OCI-LY7 (cell line): ENCODE measurements around the gene ESRP2. TPM values are rescaled to one million over a fixed set of nuclear protein-coding genes. Genes with fewer than 3 reads are reported as not detected.

ENCODE experiments used
- BruUV-seq: library from RNA; stranded (reverse); fragments of 400-500 nt; replicated peaks from 2 replicates; lab custom pipeline; 2021; lab: Mats Ljungman, UMichigan
- CTCF ChIA-PET: fragments of 300-600 bp; sonication (Branson Sonifier 250); formaldehyde crosslinking; loops from one replicate; lab custom pipeline; 2022; ENCODE audit warnings: antibody characterized with exemption; ENCODE audit not compliant: unreplicated experiment; lab: Charles Lee
- POLR2A ChIA-PET: fragments of 300-600 bp; sonication (Branson Sonifier 250); formaldehyde crosslinking; loops from one replicate; lab custom pipeline; 2022; ENCODE audit warnings: antibody characterized with exemption; lab: Charles Lee
- DNase-seq: peaks from one replicate; pipeline ENCODE4 v3.0.0-alpha.2; 2015; ENCODE audit warnings: low spot score
- H2AFZ ChIP-seq: fragments of 200-600 bp; sonication (generic), shearing (Covaris generic); 2 replicates; pipeline ENCODE4 v1.6.1; 2014; ENCODE audit warnings: mild to moderate bottlenecking, antibody characterized with exemption, low read length, moderate library complexity
- H3K27ac ChIP-seq: fragments of 200-600 bp; sonication (generic); 2 replicates; pipeline ENCODE4 v1.5.1; 2014; ENCODE audit warnings: mixed run types, low read depth, mild to moderate bottlenecking, moderate library complexity, low read length, inconsistent platforms; ENCODE audit not compliant: poor library complexity, severe bottlenecking
- H3K36me3 ChIP-seq: fragments of 200-600 bp; sonication (generic); 2 replicates; pipeline ENCODE4 v1.6.1; 2014; ENCODE audit warnings: mild to moderate bottlenecking, antibody characterized with exemption, low read length, moderate library complexity, mixed read lengths; ENCODE audit not compliant: insufficient read depth
- H3K4me1 ChIP-seq: fragments of 200-600 bp; sonication (generic); 2 replicates; pipeline ENCODE4 v1.5.1; 2014; ENCODE audit warnings: mild to moderate bottlenecking, low read length; ENCODE audit not compliant: insufficient read depth, poor library complexity, severe bottlenecking
- H3K4me2 ChIP-seq: fragments of 200-600 bp; sonication (generic); 2 replicates; pipeline ENCODE4 v1.6.1; 2014; ENCODE audit warnings: mild to moderate bottlenecking, low read length
- H3K4me3 ChIP-seq: fragments of 200-600 bp; sonication (generic); 2 replicates; pipeline ENCODE4 v1.5.1; 2014; ENCODE audit warnings: mild to moderate bottlenecking, low read depth, low read length; ENCODE audit not compliant: poor library complexity, severe bottlenecking
- H3K79me2 ChIP-seq: fragments of 200-600 bp; sonication (generic); 2 replicates; pipeline ENCODE4 v1.6.1; 2016; ENCODE audit warnings: low read depth, mild to moderate bottlenecking, low read length, moderate library complexity, mixed read lengths; ENCODE audit not compliant: insufficient read depth
- H3K9me2 ChIP-seq: fragments of 200-600 bp; sonication (generic); 2 replicates; pipeline ENCODE4 v1.6.1; 2016; ENCODE audit warnings: mild to moderate bottlenecking, low read length, mixed read lengths; ENCODE audit not compliant: insufficient read depth
- H3K9me3 ChIP-seq: fragments of 200-600 bp; sonication (generic); 2 replicates; pipeline ENCODE4 v1.6.1; 2014; ENCODE audit warnings: mild to moderate bottlenecking, mixed run types, low read length, mixed read lengths
- H4K20me1 ChIP-seq: fragments of 200-600 bp; sonication (generic); 2 replicates; pipeline ENCODE4 v1.6.1; 2014; ENCODE audit warnings: mild to moderate bottlenecking, antibody characterized with exemption, low read length, moderate library complexity, mixed read lengths; ENCODE audit not compliant: insufficient read depth
- CTCF ChIP-seq: fragments of 200-600 bp; sonication (generic); conservative IDR thresholded peaks from 2 replicates; pipeline ENCODE4 v1.5.1; 2014; ENCODE audit warnings: mild to moderate bottlenecking, antibody characterized with exemption, low read length, moderate library complexity, mixed read lengths
- EZH2phosphoT487 ChIP-seq: fragments of 200-600 bp; sonication (generic); IDR thresholded peaks from 2 replicates; pipeline ENCODE4 v1.6.1; 2018; ENCODE audit warnings: low read depth, borderline replicate concordance, mild to moderate bottlenecking, mixed run types, antibody characterized with exemption, low read length, moderate library complexity, mixed read lengths
- intact Hi-C: fragments of 100-400 bp; cut with micrococcal nuclease; formaldehyde crosslinking; loops from one replicate; pipeline ENCODE4 v1.10.0; 2022; ENCODE audit not compliant: unreplicated experiment
- total RNA-seq, 2 experiments: library from RNA; depleted of rRNA in 1 of 2; stranded (reverse); fragments of >200 nt in 1 of 2; shearing (Covaris generic) in 1 of 2; gene quantifications; 2 replicates each; pipeline ENCODE4 v1.2.3, GENCODE V29; 2014 to 2022

The ESRP2 gene
- total RNA-seq, 2 experiments from 2014 or later = not detected

- peak overlapping the region; percentile 15 for H3K4me3 ChIP-seq
- peaks cover 76% of the 10 kb centered on the region for H3K36me3 ChIP-seq
- peak overlapping the region; percentile 64 for H3K4me2 ChIP-seq
- ChIA-PET CTCF (interaction anchor here (1.3 to 1.9 kb wide), 3 partner anchors 10 to 12 kb away, joined by 6 to 13 read pairs (median 6); partner anchors contain the start of gene SLC7A6), POLR2A (interaction anchor here (0.9 to 2.2 kb wide), 8 partner anchors 9 to 189 kb away, joined by 3 to 17 read pairs (median 6); partner anchors contain the start of genes NFATC3, PRMT7, SLC7A6 and SLC7A6OS)
- peaks cover 73% of the 10 kb centered on the region for H3K79me2 ChIP-seq
- no peaks in the 10 kb centered on the region for H3K9me2 ChIP-seq
- 0 out of 2 replicates have a peak, but pooled peaks cover 5% of the 10 kb centered on the region for H4K20me1 ChIP-seq
- intact Hi-C loops = no loop called here
- H3K27ac ChIP-seq = peak overlapping the region; percentile 79
- peaks cover 60% of the 10 kb centered on the region for H3K4me1 ChIP-seq
- no TSS peak for BruUV-seq
- H3K9me3 ChIP-seq = no peaks in the 10 kb centered on the region
- no peak overlapping the region for H2AFZ ChIP-seq
- TF ChIP-seq CTCF = no peak
- TF ChIP-seq EZH2phosphoT487 = no peak
- no peak for DNase-seq
Measured at GRCh38 chr16:68273459-68273858, 37.5 kb upstream of the ESRP2 start.

GRCh38 chr16:68272507-68273209 is 36.7 kb upstream of the ESRP2 start:
- Histone ChIP-seq H3K9me2 (no peaks in the 10 kb centered on the region), H3K36me3 (peaks cover 84% of the 10 kb centered on the region), H3K4me2 (peak overlapping the region; percentile 64), H3K79me2 (peaks cover 81% of the 10 kb centered on the region), H3K4me1 (peaks cover 66% of the 10 kb centered on the region), H3K9me3 (no peaks in the 10 kb centered on the region), H2AFZ (no peak overlapping the region), H3K4me3 (peak overlapping the region; percentile 15), H4K20me1 (peaks cover 5% of the 10 kb centered on the region; the same call in 1 of the 2 replicates), H3K27ac (peak overlapping the region; percentile 79)
- BruUV-seq = no TSS peak
- TF ChIP-seq EZH2phosphoT487 (no peak), CTCF (no peak)
- DNase-seq = peak; percentile 82
- ChIA-PET CTCF (interaction anchor here (0.6 to 1.9 kb wide), 4 partner anchors 9 to 15 kb away, joined by 4 to 13 read pairs (median 6); partner anchors contain the start of gene SLC7A6), POLR2A (interaction anchor here (0.5 to 2.2 kb wide), 16 partner anchors 9 to 955 kb away, joined by 3 to 17 read pairs (median 4); partner anchors contain the start of genes NFATC3, PRMT7, SLC7A6 and SLC7A6OS)
- intact Hi-C loops = no loop called here

DNA sequence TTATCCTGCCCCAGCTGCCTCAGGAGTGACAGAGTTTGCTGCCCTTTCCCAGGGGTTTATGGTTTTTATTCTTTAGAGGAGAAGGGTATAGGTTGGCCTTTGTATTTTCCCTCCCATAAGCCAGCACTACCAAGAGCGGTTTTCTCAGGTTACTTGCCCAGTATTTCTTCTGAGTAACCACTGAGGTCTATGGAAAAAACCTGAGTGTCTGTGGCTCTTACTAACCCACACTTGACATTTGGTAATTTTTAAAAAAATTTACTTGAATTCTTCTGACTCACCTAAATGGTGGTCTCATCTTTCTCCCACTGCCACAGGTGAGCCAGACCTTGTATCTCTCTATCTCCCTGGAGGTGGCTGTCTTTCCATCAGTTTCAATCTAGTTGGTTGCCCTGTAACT is 34.4 kb upstream of the ESRP2 start:
- peaks cover 92% of the 10 kb centered on the region for H3K79me2 ChIP-seq
- peaks cover 74% of the 10 kb centered on the region for H3K4me1 ChIP-seq
- DNase-seq = no peak
- intact Hi-C loops = no loop called here
- no peaks in the 10 kb centered on the region for H3K9me2 ChIP-seq
- no TSS peak for BruUV-seq
- H3K36me3 ChIP-seq = peaks cover 75% of the 10 kb centered on the region
- no peak overlapping the region for H3K4me2 ChIP-seq
- H3K4me3 ChIP-seq = no peak overlapping the region
- ChIA-PET CTCF (no interaction called here), POLR2A (interaction anchor here (0.7 kb wide), 1 partner anchor 26 kb away, joined by 3 read pairs; no protein-coding TSS in a partner anchor)
- peak overlapping the region; percentile 10 for H3K27ac ChIP-seq
- no peaks in the 10 kb centered on the region for H3K9me3 ChIP-seq
- peaks cover 8% of the 10 kb centered on the region; the same call in 1 of the 2 replicates for H4K20me1 ChIP-seq
- TF ChIP-seq CTCF (no peak), EZH2phosphoT487 (no peak)
- no peak overlapping the region for H2AFZ ChIP-seq
